ENCODE measurements around the gene SAMD13.

The SAMD13 gene

DNA sequence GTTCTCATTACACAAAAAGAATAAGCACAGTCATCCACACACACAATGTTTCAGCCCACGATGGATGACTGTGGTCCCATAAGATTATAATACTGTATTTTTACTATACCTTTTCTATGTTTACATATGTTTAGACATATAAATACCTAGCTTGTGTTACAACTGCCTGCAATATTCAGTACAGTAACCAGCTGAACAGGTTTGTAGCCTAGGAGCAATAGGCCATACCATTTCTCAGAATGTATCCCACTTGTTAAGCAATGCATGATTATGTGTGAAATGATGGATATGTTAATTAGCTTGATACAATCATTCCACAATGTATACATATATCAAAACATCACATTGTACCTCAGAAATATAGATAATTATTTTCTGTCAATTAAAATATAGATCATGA, 33.2 kb upstream of the SAMD13 start:
- TF ChIP-seq RAD21 (IDR thresholded peaks at IDR 0.05; ENCODE audit: low read depth) = no peak
- TF ChIP-seq CEBPB (IDR thresholded peaks at IDR 0.05) = no peak
- TF ChIP-seq, protein P1, sequence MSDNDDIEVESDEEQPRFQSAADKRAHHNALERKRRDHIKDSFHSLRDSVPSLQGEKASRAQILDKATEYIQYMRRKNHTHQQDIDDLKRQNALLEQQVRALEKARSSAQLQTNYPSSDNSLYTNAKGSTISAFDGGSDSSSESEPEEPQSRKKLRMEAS (IDR thresholded peaks at IDR 0.05) = no peak
- TF ChIP-seq NFIC (IDR thresholded peaks at IDR 0.05) = no peak
- TF ChIP-seq TCF12 (IDR thresholded peaks at IDR 0.05; ENCODE audit: low read depth) = no peak
- no peak for TF ChIP-seq FOXM1 (IDR thresholded peaks at IDR 0.05; ENCODE audit: borderline replicate concordance, low read depth)
- TF ChIP-seq TEAD4 (IDR thresholded peaks at IDR 0.05) = no peak
- TF ChIP-seq CREB1 (IDR thresholded peaks at IDR 0.05; ENCODE audit: low read depth) = no peak
- TF ChIP-seq EGR1 (IDR thresholded peaks at IDR 0.05) = no peak
- no peak for TF ChIP-seq EP300 (IDR thresholded peaks at IDR 0.05; ENCODE audit: borderline replicate concordance)
- TF ChIP-seq YY1 (IDR thresholded peaks at IDR 0.05; ENCODE audit: low read depth) = no peak
- TF ChIP-seq, protein P2, sequence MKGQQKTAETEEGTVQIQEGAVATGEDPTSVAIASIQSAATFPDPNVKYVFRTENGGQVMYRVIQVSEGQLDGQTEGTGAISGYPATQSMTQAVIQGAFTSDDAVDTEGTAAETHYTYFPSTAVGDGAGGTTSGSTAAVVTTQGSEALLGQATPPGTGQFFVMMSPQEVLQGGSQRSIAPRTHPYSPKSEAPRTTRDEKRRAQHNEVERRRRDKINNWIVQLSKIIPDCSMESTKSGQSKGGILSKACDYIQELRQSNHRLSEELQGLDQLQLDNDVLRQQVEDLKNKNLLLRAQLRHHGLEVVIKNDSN (IDR thresholded peaks at IDR 0.05) = no peak
- TF ChIP-seq TAF1 (IDR thresholded peaks at IDR 0.05; ENCODE audit: low read depth) = no peak
- TF ChIP-seq ZBTB7A (IDR thresholded peaks at IDR 0.05; ENCODE audit: low read depth) = no peak
- TF ChIP-seq, protein P3, sequence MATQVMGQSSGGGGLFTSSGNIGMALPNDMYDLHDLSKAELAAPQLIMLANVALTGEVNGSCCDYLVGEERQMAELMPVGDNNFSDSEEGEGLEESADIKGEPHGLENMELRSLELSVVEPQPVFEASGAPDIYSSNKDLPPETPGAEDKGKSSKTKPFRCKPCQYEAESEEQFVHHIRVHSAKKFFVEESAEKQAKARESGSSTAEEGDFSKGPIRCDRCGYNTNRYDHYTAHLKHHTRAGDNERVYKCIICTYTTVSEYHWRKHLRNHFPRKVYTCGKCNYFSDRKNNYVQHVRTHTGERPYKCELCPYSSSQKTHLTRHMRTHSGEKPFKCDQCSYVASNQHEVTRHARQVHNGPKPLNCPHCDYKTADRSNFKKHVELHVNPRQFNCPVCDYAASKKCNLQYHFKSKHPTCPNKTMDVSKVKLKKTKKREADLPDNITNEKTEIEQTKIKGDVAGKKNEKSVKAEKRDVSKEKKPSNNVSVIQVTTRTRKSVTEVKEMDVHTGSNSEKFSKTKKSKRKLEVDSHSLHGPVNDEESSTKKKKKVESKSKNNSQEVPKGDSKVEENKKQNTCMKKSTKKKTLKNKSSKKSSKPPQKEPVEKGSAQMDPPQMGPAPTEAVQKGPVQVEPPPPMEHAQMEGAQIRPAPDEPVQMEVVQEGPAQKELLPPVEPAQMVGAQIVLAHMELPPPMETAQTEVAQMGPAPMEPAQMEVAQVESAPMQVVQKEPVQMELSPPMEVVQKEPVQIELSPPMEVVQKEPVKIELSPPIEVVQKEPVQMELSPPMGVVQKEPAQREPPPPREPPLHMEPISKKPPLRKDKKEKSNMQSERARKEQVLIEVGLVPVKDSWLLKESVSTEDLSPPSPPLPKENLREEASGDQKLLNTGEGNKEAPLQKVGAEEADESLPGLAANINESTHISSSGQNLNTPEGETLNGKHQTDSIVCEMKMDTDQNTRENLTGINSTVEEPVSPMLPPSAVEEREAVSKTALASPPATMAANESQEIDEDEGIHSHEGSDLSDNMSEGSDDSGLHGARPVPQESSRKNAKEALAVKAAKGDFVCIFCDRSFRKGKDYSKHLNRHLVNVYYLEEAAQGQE (IDR thresholded peaks at IDR 0.05; ENCODE audit: low read depth) = no peak

DNA sequence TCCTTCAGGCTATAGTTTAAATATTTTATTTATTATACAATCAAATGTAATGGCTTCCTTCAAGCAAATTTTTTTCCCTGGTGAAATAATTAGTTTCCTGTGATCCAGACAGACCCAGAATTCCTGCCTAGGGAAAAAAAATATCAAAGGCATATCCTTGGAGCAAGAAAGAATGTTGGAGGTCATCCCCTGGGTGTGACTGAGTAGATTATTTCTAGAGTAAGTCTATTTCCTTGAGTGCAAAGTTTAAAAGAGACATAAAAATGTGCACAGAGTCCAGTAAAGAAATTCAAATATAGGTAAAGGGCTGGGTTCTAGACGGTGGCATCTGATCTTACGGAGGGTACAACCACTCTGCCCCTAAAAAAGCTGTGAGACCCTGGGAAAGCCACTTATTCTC, 32.2 kb upstream of the SAMD13 start:
- TF ChIP-seq RAD21 (IDR thresholded peaks at IDR 0.05; ENCODE audit: low read depth) (no peak), ZBTB7A (IDR thresholded peaks at IDR 0.05; ENCODE audit: low read depth) (no peak), EP300 (IDR thresholded peaks at IDR 0.05; ENCODE audit: borderline replicate concordance) (no peak), TCF12 (IDR thresholded peaks at IDR 0.05; ENCODE audit: low read depth) (no peak), TEAD4 (IDR thresholded peaks at IDR 0.05) (no peak), TAF1 (IDR thresholded peaks at IDR 0.05; ENCODE audit: low read depth) (no peak), CREB1 (IDR thresholded peaks at IDR 0.05; ENCODE audit: low read depth) (no peak), YY1 (IDR thresholded peaks at IDR 0.05; ENCODE audit: low read depth) (no peak), EGR1 (IDR thresholded peaks at IDR 0.05) (no peak), CEBPB (IDR thresholded peaks at IDR 0.05) (no peak), FOXM1 (IDR thresholded peaks at IDR 0.05; ENCODE audit: borderline replicate concordance, low read depth) (no peak), NFIC (IDR thresholded peaks at IDR 0.05) (no peak)
- TF ChIP-seq, protein P3 (IDR thresholded peaks at IDR 0.05; ENCODE audit: low read depth) = no peak
- TF ChIP-seq, protein P2 (IDR thresholded peaks at IDR 0.05) = no peak
- TF ChIP-seq, protein P1 (IDR thresholded peaks at IDR 0.05) = no peak

DNA sequence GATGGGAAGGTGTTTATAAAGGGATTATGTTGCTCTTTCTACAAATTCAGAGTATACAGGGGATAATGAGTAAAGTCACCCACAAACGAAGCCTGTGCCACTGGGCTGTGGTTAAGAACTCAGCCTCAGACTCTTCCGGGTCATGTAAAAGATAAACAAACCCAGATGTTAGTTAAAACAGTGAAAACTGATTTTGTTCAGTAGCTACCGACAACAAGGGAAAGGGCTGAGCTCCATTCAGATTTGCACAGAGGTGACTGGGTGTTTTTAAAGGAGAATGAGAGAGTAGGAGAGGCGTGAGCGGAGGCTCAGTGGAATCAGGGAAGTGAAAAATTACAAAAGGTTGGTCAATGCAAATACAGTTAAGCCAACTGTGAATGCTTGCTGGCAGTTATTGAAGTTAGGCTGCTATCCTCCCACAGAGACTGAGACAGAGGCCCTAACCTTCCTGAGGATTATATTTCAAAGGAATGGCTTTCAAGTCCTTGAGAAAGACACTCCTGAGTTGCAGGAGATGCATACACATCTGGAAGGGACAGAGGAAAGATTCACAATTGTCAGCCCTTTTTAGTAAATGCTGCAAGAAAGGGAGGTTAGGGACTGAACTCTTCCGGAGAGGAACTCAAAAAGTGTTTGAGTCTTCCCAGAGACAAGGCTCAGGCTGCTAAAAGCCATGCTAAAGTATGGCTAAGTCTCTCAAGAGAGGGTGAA, 29.9 kb upstream of the SAMD13 start:
- TF ChIP-seq TEAD4 (IDR thresholded peaks at IDR 0.05) (no peak), NFIC (IDR thresholded peaks at IDR 0.05) (no peak), FOXM1 (IDR thresholded peaks at IDR 0.05; ENCODE audit: borderline replicate concordance, low read depth) (no peak), EGR1 (IDR thresholded peaks at IDR 0.05) (no peak), CEBPB (IDR thresholded peaks at IDR 0.05) (no peak), TCF12 (IDR thresholded peaks at IDR 0.05; ENCODE audit: low read depth) (no peak), EP300 (IDR thresholded peaks at IDR 0.05; ENCODE audit: borderline replicate concordance) (no peak)

DNA sequence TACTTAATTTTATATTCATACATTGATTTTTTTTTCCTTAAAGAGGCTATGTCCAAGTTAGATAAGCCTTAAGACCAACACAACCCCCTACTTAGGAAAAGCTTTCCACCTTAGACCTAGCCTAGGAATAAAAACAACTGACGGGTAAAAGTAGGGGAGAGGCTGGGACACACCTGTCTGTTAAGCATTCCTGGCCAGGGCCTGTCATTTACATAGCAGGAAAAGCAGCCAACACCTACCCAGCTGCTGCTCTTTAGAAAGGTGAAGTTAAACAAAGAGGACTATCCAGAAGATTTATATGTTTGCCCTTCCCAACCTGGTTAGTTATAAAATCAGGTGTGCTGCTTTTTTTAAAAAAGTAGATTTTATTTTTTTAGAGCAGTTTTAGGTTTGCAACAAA, 29.1 kb upstream of the SAMD13 start:
- TF ChIP-seq TEAD4 (IDR thresholded peaks at IDR 0.05) = peak; percentile 57; the same call in 1 of the 2 replicates
- 0 out of 2 replicates have a peak, but pooled peaks have one; percentile 10 for TF ChIP-seq EP300 (IDR thresholded peaks at IDR 0.05; ENCODE audit: borderline replicate concordance)
- no peak for TF ChIP-seq TAF1 (IDR thresholded peaks at IDR 0.05; ENCODE audit: low read depth)

DNA sequence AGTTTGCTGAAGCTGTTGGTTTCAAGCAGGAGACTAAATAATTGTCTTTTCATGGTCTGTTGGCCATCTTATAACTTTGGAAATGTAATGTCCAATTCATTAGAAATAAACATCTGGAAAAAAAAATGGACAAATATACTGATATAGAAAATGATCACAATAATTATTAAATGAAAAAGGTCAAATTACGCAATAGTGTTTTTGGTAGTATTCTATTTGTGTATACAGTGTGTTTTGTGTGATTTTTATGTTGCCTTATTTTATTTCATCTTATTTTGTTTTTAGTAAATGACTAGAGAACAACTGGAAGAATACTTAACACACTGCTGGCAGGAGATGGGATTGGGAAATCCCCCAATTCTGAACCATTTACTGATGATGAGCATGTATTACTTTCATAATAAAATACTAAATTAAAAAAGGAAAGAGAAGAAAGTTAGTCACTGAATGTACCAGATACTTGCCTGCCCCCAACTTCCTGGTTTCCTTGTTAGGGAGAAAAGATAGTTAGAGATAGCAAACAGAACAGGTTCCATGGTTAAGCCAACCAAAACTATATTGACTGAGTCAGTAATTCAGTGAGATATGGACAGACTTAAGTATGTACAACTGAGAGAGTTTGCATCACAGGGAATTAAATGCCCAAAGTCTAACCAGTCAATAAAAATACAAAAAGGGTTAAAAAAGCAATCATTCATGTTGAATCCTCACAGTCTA, 24.0 kb upstream of the SAMD13 start:
- TF ChIP-seq ZBTB7A (IDR thresholded peaks at IDR 0.05; ENCODE audit: low read depth) (no peak), TEAD4 (IDR thresholded peaks at IDR 0.05) (no peak), FOXM1 (IDR thresholded peaks at IDR 0.05; ENCODE audit: borderline replicate concordance, low read depth) (no peak), CEBPB (IDR thresholded peaks at IDR 0.05) (no peak), NFIC (IDR thresholded peaks at IDR 0.05) (no peak), TAF1 (IDR thresholded peaks at IDR 0.05; ENCODE audit: low read depth) (no peak), CREB1 (IDR thresholded peaks at IDR 0.05; ENCODE audit: low read depth) (no peak), RAD21 (IDR thresholded peaks at IDR 0.05; ENCODE audit: low read depth) (no peak), EP300 (IDR thresholded peaks at IDR 0.05; ENCODE audit: borderline replicate concordance) (no peak), YY1 (IDR thresholded peaks at IDR 0.05; ENCODE audit: low read depth) (no peak)
- TF ChIP-seq, protein P3 (IDR thresholded peaks at IDR 0.05; ENCODE audit: low read depth) = no peak
- TF ChIP-seq, protein P1 (IDR thresholded peaks at IDR 0.05) = no peak
- TF ChIP-seq, protein P2 (IDR thresholded peaks at IDR 0.05) = no peak

Data from Ishikawa (cell line).